CD4-positive, alpha-beta T cell treated with Interleukin-15 for 4 hours (primary cell): ENCODE data around the gene DPT.

Experiments
- DNase-seq: peaks from one replicate; pipeline ENCODE4 v3.0.0-alpha.2; 2020; ENCODE audit warnings: low spot score

The DPT gene

GRCh38 chr1:168735974-168736373 lies 7.0 kb upstream of the DPT start:
- no peak for DNase-seq

GRCh38 chr1:168734946-168735345 lies 5.9 kb upstream of the DPT start:
- no peak for DNase-seq

GRCh38 chr1:168734271-168734670 lies 5.3 kb upstream of the DPT start:
- no peak for DNase-seq

GRCh38 chr1:168733241-168733640 lies 4.2 kb upstream of the DPT start:
- DNase-seq = no peak

- no peak for DNase-seq
Observed at GRCh38 chr1:168732736-168733135, 3.7 kb upstream of the DPT start.

GRCh38 chr1:168731244-168731953 lies 2.4 kb upstream of the DPT start:
- DNase-seq = no peak

GRCh38 chr1:168729405-168729802 lies 398 bp upstream of the DPT start:
- no peak for DNase-seq

- no peak for DNase-seq
Observed at GRCh38 chr1:168726719-168727118, 2.3 kb downstream of the DPT start.

- no peak for DNase-seq
Observed at GRCh38 chr1:168726281-168726680, 2.7 kb downstream of the DPT start.

- DNase-seq = no peak
Observed at GRCh38 chr1:168725831-168726230, 3.2 kb downstream of the DPT start.

- no peak for DNase-seq
Observed at GRCh38 chr1:168725060-168725459, 3.9 kb downstream of the DPT start.

- DNase-seq = no peak
Observed at GRCh38 chr1:168723000-168723399, 6.0 kb downstream of the DPT start.

- no peak for DNase-seq
Observed at GRCh38 chr1:168720839-168721238, 8.2 kb downstream of the DPT start.

GRCh38 chr1:168719306-168720111 lies 9.5 kb downstream of the DPT start:
- no peak for DNase-seq

GRCh38 chr1:168717906-168718891 lies 10.8 kb downstream of the DPT start:
- DNase-seq = no peak

- no peak for DNase-seq
Observed at GRCh38 chr1:168714012-168714411, 15.0 kb downstream of the DPT start.

GRCh38 chr1:168709405-168710363 lies 19.3 kb downstream of the DPT start:
- DNase-seq = no peak

GRCh38 chr1:168708698-168709404 lies 20.2 kb downstream of the DPT start:
- no peak for DNase-seq

GRCh38 chr1:168706391-168706992 lies 22.5 kb downstream of the DPT start:
- DNase-seq = no peak
